HCT116 (cell line): ENCODE measurements around the gene NETO1. TPM values are rescaled to one million over a fixed set of nuclear protein-coding genes. Genes with fewer than 3 reads are reported as not detected.

Experiments
- ATAC-seq: fragments of 200-7000 bp; cut with Tn5 transposase; 2 replicates; pipeline ENCODE4 v1.9.1; 2020; ENCODE audit warnings: mild to moderate bottlenecking, moderate library complexity
- BruUV-seq: library from RNA; stranded (reverse); fragments of 400-500 nt; replicated peaks from 2 replicates; lab custom pipeline; 2021; lab: Mats Ljungman, UMichigan
- CTCF ChIA-PET: fragments of 300-600 bp; sonication (Branson Sonifier 250); formaldehyde crosslinking; loops from one replicate; lab custom pipeline; 2021; ENCODE audit warnings: antibody characterized with exemption; lab: Charles Lee
- POLR2A ChIA-PET: fragments of 300-600, 350-600 bp; sonication (Branson Sonifier 250); formaldehyde crosslinking; loops from one replicate; lab custom pipeline; 2021; ENCODE audit warnings: antibody characterized with exemption; lab: Charles Lee
- RAD21 ChIA-PET, 2 experiments: fragments of 300-600 bp; sonication (Branson Sonifier 250); formaldehyde crosslinking; loops; one replicate each; lab custom pipeline; 2023; ENCODE audit warnings: low total read pairs in 2 of 2; ENCODE audit not compliant: uncharacterized antibody in 2 of 2, unreplicated experiment in 2 of 2, low non-redundant PET in 1 of 2; lab: Charles Lee
- DNase-seq: peaks from one replicate; pipeline ENCODE4 v3.0.0-alpha.2; 2010; ENCODE audit warnings: low read depth, low spot score
- H2AFZ ChIP-seq: fragments of 200-600 bp; shearing (Covaris generic), sonication (generic); 2 replicates; pipeline ENCODE4 v1.6.1; 2017; ENCODE audit warnings: low read depth, mixed run types, mixed read lengths, antibody characterized with exemption, low read length; ENCODE audit not compliant: poor library complexity, severe bottlenecking
- H3K27ac ChIP-seq: 2 replicates; pipeline ENCODE4 v1.5.1; 2012; ENCODE audit warnings: low read depth, low read length
- H3K27me3 ChIP-seq: fragments of 200-600 bp; sonication (generic); 2 replicates; pipeline ENCODE4 v1.6.1; 2016; ENCODE audit warnings: mixed run types, low read length, mixed read lengths; ENCODE audit not compliant: insufficient read depth
- H3K36me3 ChIP-seq, 2 experiments: fragments of 200-500 bp in 1 of 2; fragments of 200-600 bp in 1 of 2; sonication (Bioruptor generic) in 1 of 2; sonication (generic) in 1 of 2; 2 replicates each; pipeline versions ENCODE4 v1.5.1 to v1.6.1; 2014 to 2016; ENCODE audit warnings: low read length in 2 of 2, inconsistent platforms in 1 of 2, mixed read lengths in 1 of 2, mixed run types in 1 of 2; ENCODE audit not compliant: insufficient read depth in 2 of 2, control insufficient read depth in 1 of 2
- H3K4me1 ChIP-seq, 2 experiments: fragments of 200-600 bp in 1 of 2; sonication (generic) in 1 of 2; 2 replicates each; pipeline versions ENCODE4 v1.5.1 to v1.6.1; 2012 to 2017; ENCODE audit warnings: low read length in 2 of 2, inconsistent platforms in 1 of 2, mild to moderate bottlenecking in 1 of 2, mixed read lengths in 1 of 2, mixed run types in 1 of 2, moderate library complexity in 1 of 2; ENCODE audit not compliant: insufficient read depth in 2 of 2, control insufficient read depth in 1 of 2
- H3K4me2 ChIP-seq: fragments of 200-600 bp; sonication (generic); 2 replicates; pipeline ENCODE4 v1.6.1; 2017; ENCODE audit warnings: mixed run types, low read length, mixed read lengths
- H3K4me3 ChIP-seq, 2 experiments: fragments of 200-600 bp in 1 of 2; sonication (generic) in 1 of 2; replicated peaks in 1 of 2; 2 replicates each; pipeline ENCODE4 v1.5.1; 2011 to 2016; ENCODE audit warnings: low read length in 2 of 2, control low read depth in 1 of 2, low read depth in 1 of 2, mild to moderate bottlenecking in 1 of 2, mixed read lengths in 1 of 2, mixed run types in 1 of 2
- H3K79me2 ChIP-seq: fragments of 200-600 bp; sonication (generic); 2 replicates; pipeline ENCODE4 v1.6.1; 2017; ENCODE audit warnings: mild to moderate bottlenecking, mixed run types, low read length, moderate library complexity, mixed read lengths; ENCODE audit not compliant: insufficient read depth
- H3K9ac ChIP-seq: fragments of 200-600 bp; sonication (generic); 2 replicates; pipeline ENCODE4 v1.6.1; 2016; ENCODE audit warnings: low read length, mixed read lengths
- H3K9me2 ChIP-seq: fragments of 200-600 bp; sonication (generic), shearing (Covaris generic); 2 replicates; pipeline ENCODE4 v1.6.1; 2017; ENCODE audit warnings: mixed run types, mild to moderate bottlenecking, moderate library complexity; ENCODE audit not compliant: insufficient read depth
- H3K9me3 ChIP-seq, 2 experiments: fragments of 200-500 bp in 1 of 2; fragments of 200-600 bp in 1 of 2; sonication (Bioruptor generic) in 1 of 2; sonication (generic) in 1 of 2; 2 replicates each; pipeline ENCODE4 v1.6.1; 2014 to 2017; ENCODE audit warnings: low read length in 2 of 2, mixed read lengths in 2 of 2, inconsistent platforms in 1 of 2, low read depth in 1 of 2, mild to moderate bottlenecking in 1 of 2, mixed run types in 1 of 2, moderate library complexity in 1 of 2; ENCODE audit not compliant: control insufficient read depth in 1 of 2, insufficient read depth in 1 of 2
- H4K20me1 ChIP-seq: fragments of 200-600 bp; sonication (generic), shearing (Covaris generic); 2 replicates; pipeline ENCODE4 v1.6.1; 2017; ENCODE audit warnings: mixed run types, mild to moderate bottlenecking, moderate library complexity; ENCODE audit not compliant: insufficient read depth
- CEBPB ChIP-seq: IDR thresholded peaks from 2 replicates; pipeline ENCODE4 v1.6.1; 2012; ENCODE audit warnings: low read depth
- EGR1 ChIP-seq: IDR thresholded peaks from 2 replicates; pipeline ENCODE4 v1.6.1; 2012; ENCODE audit warnings: low read depth
- ELF1 ChIP-seq: IDR thresholded peaks from 2 replicates; pipeline ENCODE4 v1.6.1; 2012; ENCODE audit warnings: low read depth, borderline replicate concordance
- FOSL1 ChIP-seq: IDR thresholded peaks from 2 replicates; pipeline ENCODE4 v1.6.1; 2012; ENCODE audit warnings: low read depth
- JUND ChIP-seq: IDR thresholded peaks from 2 replicates; pipeline ENCODE4 v1.6.1; 2012
- RAD21 ChIP-seq: IDR thresholded peaks from 2 replicates; pipeline ENCODE4 v1.6.1; 2012; ENCODE audit warnings: low read depth, mild to moderate bottlenecking
- SP1 ChIP-seq: IDR thresholded peaks from 2 replicates; pipeline ENCODE4 v1.6.1; 2012; ENCODE audit warnings: low read depth
- SRF ChIP-seq: IDR thresholded peaks from 2 replicates; pipeline ENCODE4 v1.6.1; 2012; ENCODE audit warnings: low read depth
- TCF7L2 ChIP-seq: IDR thresholded peaks from 2 replicates; pipeline ENCODE4 v1.7.0; 2011; ENCODE audit warnings: borderline replicate concordance, inconsistent platforms; ENCODE audit not compliant: insufficient read depth, insufficient read length; ENCODE audit errors: extremely low read depth
- YY1 ChIP-seq: IDR thresholded peaks from 2 replicates; pipeline ENCODE4 v1.6.1; 2011; ENCODE audit warnings: low read length, low read depth, moderate library complexity, mild to moderate bottlenecking; ENCODE audit not compliant: insufficient replicate concordance; ENCODE audit errors: extremely low read depth
- ZFX ChIP-seq: fragments of 450-650 bp; IDR thresholded peaks from 2 replicates; pipeline ENCODE4 v1.6.1; 2017
- ZNF274 ChIP-seq: fragments of 200-500 bp; sonication (Bioruptor generic); IDR thresholded peaks from 2 replicates; pipeline ENCODE4 v1.6.1; 2014; ENCODE audit warnings: mild to moderate bottlenecking, low read depth, low read length, inconsistent platforms
- intact Hi-C: fragments of 100-400 bp; cut with micrococcal nuclease; formaldehyde crosslinking; loops from 2 replicates; pipeline ENCODE4 v1.10.0; 2022
- total RNA-seq: library from RNA; stranded (reverse); gene quantifications from one replicate; pipeline ENCODE4 v1.2.1, GENCODE V29; 2021; ENCODE audit not compliant: unreplicated experiment
- TF ChIP-seq, protein P1 (sequence below): IDR thresholded peaks from 2 replicates; pipeline ENCODE4 v1.6.1; 2012
- TF ChIP-seq, protein P2 (sequence below), 3 experiments: fragments of 200-600 bp in 1 of 3; sonication (generic) in 1 of 3; IDR thresholded peaks in 2 of 3; conservative IDR thresholded peaks in 1 of 3; 2 replicates each; pipeline ENCODE4 v1.5.1; 2012 to 2017; ENCODE audit warnings: low read depth in 2 of 3, low read length in 2 of 3, antibody characterized with exemption in 1 of 3, borderline replicate concordance in 1 of 3, control low read depth in 1 of 3, mild to moderate bottlenecking in 1 of 3, mixed read lengths in 1 of 3, mixed run types in 1 of 3, moderate library complexity in 1 of 3; ENCODE audit not compliant: insufficient read depth in 1 of 3

The NETO1 gene
- total RNA-seq, 1 experiment from 2014 or later: not detected

DNA sequence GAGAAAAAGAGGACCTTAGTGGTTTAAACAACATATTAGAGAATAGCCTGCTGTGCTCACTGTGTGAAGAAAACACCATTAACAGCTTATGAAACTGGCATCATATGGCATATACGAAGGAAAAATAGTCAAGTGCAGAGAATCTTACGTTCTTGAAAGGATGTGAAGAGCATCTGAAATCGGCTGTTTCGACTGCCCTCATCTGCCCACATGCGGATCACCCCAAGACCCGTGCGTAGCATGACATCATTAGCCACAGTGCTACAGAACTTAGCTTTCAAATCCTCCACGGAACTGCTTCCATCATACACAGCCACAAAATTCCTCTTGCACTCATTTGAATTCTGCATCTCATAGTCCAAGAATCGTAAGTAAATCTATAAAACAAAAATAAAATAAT is 84.3 kb downstream of the NETO1 start (continued):
- TF ChIP-seq, protein P1, sequence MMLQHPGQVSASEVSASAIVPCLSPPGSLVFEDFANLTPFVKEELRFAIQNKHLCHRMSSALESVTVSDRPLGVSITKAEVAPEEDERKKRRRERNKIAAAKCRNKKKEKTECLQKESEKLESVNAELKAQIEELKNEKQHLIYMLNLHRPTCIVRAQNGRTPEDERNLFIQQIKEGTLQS: no peak
- no peak for TF ChIP-seq ZNF274
- TF ChIP-seq, protein P2, sequence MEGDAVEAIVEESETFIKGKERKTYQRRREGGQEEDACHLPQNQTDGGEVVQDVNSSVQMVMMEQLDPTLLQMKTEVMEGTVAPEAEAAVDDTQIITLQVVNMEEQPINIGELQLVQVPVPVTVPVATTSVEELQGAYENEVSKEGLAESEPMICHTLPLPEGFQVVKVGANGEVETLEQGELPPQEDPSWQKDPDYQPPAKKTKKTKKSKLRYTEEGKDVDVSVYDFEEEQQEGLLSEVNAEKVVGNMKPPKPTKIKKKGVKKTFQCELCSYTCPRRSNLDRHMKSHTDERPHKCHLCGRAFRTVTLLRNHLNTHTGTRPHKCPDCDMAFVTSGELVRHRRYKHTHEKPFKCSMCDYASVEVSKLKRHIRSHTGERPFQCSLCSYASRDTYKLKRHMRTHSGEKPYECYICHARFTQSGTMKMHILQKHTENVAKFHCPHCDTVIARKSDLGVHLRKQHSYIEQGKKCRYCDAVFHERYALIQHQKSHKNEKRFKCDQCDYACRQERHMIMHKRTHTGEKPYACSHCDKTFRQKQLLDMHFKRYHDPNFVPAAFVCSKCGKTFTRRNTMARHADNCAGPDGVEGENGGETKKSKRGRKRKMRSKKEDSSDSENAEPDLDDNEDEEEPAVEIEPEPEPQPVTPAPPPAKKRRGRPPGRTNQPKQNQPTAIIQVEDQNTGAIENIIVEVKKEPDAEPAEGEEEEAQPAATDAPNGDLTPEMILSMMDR (IDR thresholded peaks at IDR 0.05 in 2 of 3, conservative IDR thresholded peaks at IDR 0.05 in 1 of 3; ENCODE audit: borderline replicate concordance in 1 of 3, insufficient read depth in 1 of 3, low read depth in 2 of 3, low read length in 2 of 3): no peak
- TF ChIP-seq ZFX: no peak
- TF ChIP-seq SP1: no peak
- TF ChIP-seq EGR1: no peak

DNA sequence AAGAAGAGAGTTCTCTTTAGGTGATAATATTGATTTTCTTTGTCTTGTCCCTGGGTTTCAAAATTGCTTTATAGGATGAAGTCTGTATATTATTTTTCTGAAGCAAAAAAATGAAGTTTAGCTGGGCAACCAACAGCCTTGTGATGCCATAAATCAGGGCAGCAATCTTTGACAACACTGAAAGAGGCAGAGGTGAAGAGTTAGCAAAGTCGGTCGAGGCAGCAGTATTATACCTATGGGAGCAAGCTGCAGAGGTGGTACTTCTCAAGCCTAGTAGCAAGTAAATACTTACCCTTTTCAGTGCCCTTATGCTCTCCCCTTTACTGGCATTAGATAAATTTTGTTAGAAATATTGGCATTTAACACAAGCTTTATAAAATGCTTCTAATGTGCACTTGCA is 92.9 kb downstream of the NETO1 start:
- Histone ChIP-seq H2AFZ (no peak overlapping the region), H3K36me3 (no peaks in the 10 kb centered on the region), H3K4me3 (no peak overlapping the region), H3K9me2 (no peaks in the 10 kb centered on the region), H3K4me1 (no peaks in the 10 kb centered on the region), H3K79me2 (no peaks in the 10 kb centered on the region), H3K9me3 (peaks cover 5 to 8% of the 10 kb centered on the region in 2 experiments; a peak in 2 of 4 replicates), H3K9ac (no peak overlapping the region), H3K4me2 (no peak overlapping the region), H3K27ac (no peak overlapping the region), H4K20me1 (no peaks in the 10 kb centered on the region), H3K27me3 (no peaks in the 10 kb centered on the region)
- no peak for TF ChIP-seq RAD21
- TF ChIP-seq JUND: no peak
- no peak for TF ChIP-seq TCF7L2
- TF ChIP-seq FOSL1: no peak
- TF ChIP-seq ELF1: no peak
- no peak for TF ChIP-seq YY1
- no peak for TF ChIP-seq SP1
- no peak for TF ChIP-seq CEBPB
- TF ChIP-seq SRF: no peak
- intact Hi-C loops: no loop called here
- no TSS peak for BruUV-seq
- ChIA-PET POLR2A (no interaction called here), RAD21 (no interaction called here), CTCF (no interaction called here)
- ATAC-seq (no peak), DNase-seq (no peak)
